HFF-Myc (cell line): ENCODE data around the gene CELF4.

Experiments used
- DNase-seq: peaks from one replicate; pipeline ENCODE4 v3.0.0-alpha.2; 2011; ENCODE audit warnings: low read depth; ENCODE audit errors: extremely low read depth
- H3K4me3 ChIP-seq: replicated peaks from 2 replicates; pipeline ENCODE4 v1.5.1; 2011; ENCODE audit warnings: low read depth, mild to moderate bottlenecking, control low read depth, low read length
- CTCF ChIP-seq: IDR thresholded peaks from 2 replicates; pipeline ENCODE4 v1.5.1; 2012; ENCODE audit warnings: mild to moderate bottlenecking, low read depth, low read length, control low read depth; ENCODE audit errors: missing control alignments

Gene CELF4

GRCh38 chr18:37460604-37461003, 105.0 kb downstream of the CELF4 start:
- H3K4me3 ChIP-seq = no peak overlapping the region
- DNase-seq = no peak
- TF ChIP-seq CTCF = no peak

GRCh38 chr18:37458697-37459096, 106.9 kb downstream of the CELF4 start:
- no peak for TF ChIP-seq CTCF
- DNase-seq = no peak
- H3K4me3 ChIP-seq = no peak overlapping the region

GRCh38 chr18:37457753-37458152, 107.8 kb downstream of the CELF4 start:
- TF ChIP-seq CTCF = no peak
- DNase-seq = no peak
- no peak overlapping the region for H3K4me3 ChIP-seq

- TF ChIP-seq CTCF = no peak
- no peak for DNase-seq
- H3K4me3 ChIP-seq = no peak overlapping the region
Measured at GRCh38 chr18:37457341-37457740, 108.3 kb downstream of the CELF4 start.

GRCh38 chr18:37456873-37457272, 108.7 kb downstream of the CELF4 start:
- TF ChIP-seq CTCF = no peak
- no peak overlapping the region for H3K4me3 ChIP-seq
- no peak for DNase-seq

GRCh38 chr18:37456395-37456794, 109.2 kb downstream of the CELF4 start:
- TF ChIP-seq CTCF = no peak
- H3K4me3 ChIP-seq = no peak overlapping the region
- no peak for DNase-seq

- no peak for DNase-seq
- TF ChIP-seq CTCF = no peak
- no peak overlapping the region for H3K4me3 ChIP-seq
Measured at GRCh38 chr18:37453752-37454151, 111.8 kb downstream of the CELF4 start.
